HepG2 (cell line): Measurements from ENCODE around the gene CXADR. TPM values are rescaled to one million over a fixed set of nuclear protein-coding genes. Genes with fewer than 3 reads are reported as not detected.
A peak's percentile ranks its signal among the peaks of the same experiment; 100 is the strongest.

Experiments used
- EEA1 ChIP-seq: sonication (generic); formaldehyde crosslinking; IDR thresholded peaks from 2 replicates; pipeline ENCODE4 v1.5.1; 2020; ENCODE audit warnings: mild to moderate bottlenecking, missing genetic modification reagents, borderline replicate concordance
- KAT8 ChIP-seq: IDR thresholded peaks from 2 replicates; pipeline ENCODE4 v1.6.1; 2016; ENCODE audit warnings: missing genetic modification reagents, missing compliant biosample characterization
- KDM6A ChIP-seq: IDR thresholded peaks from 2 replicates; pipeline ENCODE4 v1.6.1; 2016; ENCODE audit warnings: low read depth
- RFXAP ChIP-seq: sonication (generic); formaldehyde crosslinking; IDR thresholded peaks from 2 replicates; pipeline ENCODE4 v1.4.0; 2020; ENCODE audit warnings: missing genetic modification reagents, borderline replicate concordance
- RXRB ChIP-seq: IDR thresholded peaks from 2 replicates; pipeline ENCODE4 v1.6.1; 2016; ENCODE audit warnings: borderline replicate concordance, missing genetic modification reagents, missing compliant biosample characterization
- SOX5 ChIP-seq: IDR thresholded peaks from 2 replicates; pipeline ENCODE4 v1.6.1; 2016; ENCODE audit warnings: borderline replicate concordance
- TBX3 ChIP-seq: fragments of 450-650 bp; IDR thresholded peaks from 2 replicates; pipeline ENCODE4 v1.6.1; 2017; ENCODE audit warnings: antibody characterized with exemption, mild to moderate bottlenecking, inconsistent platforms, borderline replicate concordance
- ZNF253 ChIP-seq: sonication (generic); formaldehyde crosslinking; IDR thresholded peaks from 2 replicates; pipeline ENCODE4 v1.8.0; 2022; ENCODE audit warnings: mild to moderate bottlenecking, missing genetic modification reagents, borderline replicate concordance
- polyA plus RNA-seq, 8 experiments: library from polyadenylated mRNA; depleted of rRNA in 3 of 8; stranded (reverse) in 7 of 8; unstranded in 1 of 8; fragments of >200 nt; fragmentation: Illumina TruSeq in 4 of 8; extraction: Trizol in 4 of 8; gene quantifications; 2 replicates each; pipeline versions ENCODE4 v1.2.1 to v1.2.3, GENCODE V29; 2011 to 2016; ENCODE audit warnings: low read depth in 4 of 8, missing spikeins in 1 of 8, mixed read lengths in 1 of 8; ENCODE audit not compliant: insufficient read depth in 1 of 8
- total RNA-seq, 5 experiments: library from RNA; depleted of rRNA; stranded (reverse); fragments of >200 nt; fragmentation: Illumina TruSeq; extraction: Trizol; gene quantifications; 2 replicates each; pipeline ENCODE4 v1.2.3, GENCODE V29; 2016; ENCODE audit warnings: low read depth in 1 of 5
- TF ChIP-seq, protein P1 (sequence below), 2 experiments: fragments of 450-650 bp in 1 of 2; sonication (generic) in 1 of 2; formaldehyde crosslinking in 1 of 2; IDR thresholded peaks; 2 replicates each; pipeline versions ENCODE4 v1.6.1 to v1.8.0; 2016 to 2022; ENCODE audit warnings: antibody characterized with exemption in 1 of 2, mild to moderate bottlenecking in 1 of 2, missing genetic modification reagents in 1 of 2
- TF ChIP-seq, protein P2 (sequence below): fragments of 450-650 bp; IDR thresholded peaks from 2 replicates; pipeline ENCODE4 v1.6.1; 2017; ENCODE audit warnings: mild to moderate bottlenecking
- TF ChIP-seq, protein P3 (sequence below): sonication (generic); formaldehyde crosslinking; IDR thresholded peaks from 2 replicates; pipeline ENCODE4 v1.8.0; 2022; ENCODE audit warnings: missing genetic modification reagents, mild to moderate bottlenecking, moderate library complexity, borderline replicate concordance
- TF ChIP-seq, protein P4 (sequence below): sonication (generic); formaldehyde crosslinking; IDR thresholded peaks from 2 replicates; pipeline ENCODE4 v1.9.0; 2022; ENCODE audit warnings: missing genetic modification reagents, mild to moderate bottlenecking, borderline replicate concordance

Gene CXADR
- total and polyA plus RNA-seq, 2 of the 13 experiments (the other 11 are each of a cell fraction or from before 2014, with no cell fraction given) = 86.8 to 110 TPM

DNA sequence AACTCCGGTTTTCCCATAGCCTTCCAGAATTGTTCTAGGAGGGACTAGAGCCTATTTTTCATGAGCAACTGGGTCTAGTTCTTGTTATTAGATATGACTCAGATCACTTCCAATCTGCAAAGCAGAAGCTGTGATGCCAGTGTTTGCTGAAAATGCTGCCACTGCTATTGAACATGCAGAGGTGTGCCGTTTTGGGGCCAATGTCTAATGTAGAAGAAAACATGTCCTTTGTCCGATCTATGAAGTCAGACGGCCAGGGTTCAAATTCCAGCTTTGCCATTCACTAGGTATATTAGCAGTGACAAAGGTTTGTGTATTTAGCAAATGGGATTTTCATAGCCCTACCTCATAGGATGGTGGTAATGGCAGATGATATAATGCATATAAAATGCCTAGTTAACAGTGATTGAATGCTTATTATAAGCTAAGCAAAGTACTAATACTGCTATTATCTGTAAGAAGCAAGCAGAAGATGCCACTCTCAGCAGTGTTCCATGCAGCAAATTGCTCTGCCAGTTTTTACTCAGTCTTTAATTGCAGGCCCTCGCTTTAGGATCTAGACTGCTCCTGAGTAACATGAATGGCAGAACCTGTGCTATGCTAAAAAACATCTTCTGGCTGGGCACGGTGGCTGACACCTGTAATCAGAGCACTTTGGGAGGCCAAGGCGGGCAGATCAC lies 40.1 kb upstream of the CXADR start (continued):
- TF ChIP-seq, protein P1, sequence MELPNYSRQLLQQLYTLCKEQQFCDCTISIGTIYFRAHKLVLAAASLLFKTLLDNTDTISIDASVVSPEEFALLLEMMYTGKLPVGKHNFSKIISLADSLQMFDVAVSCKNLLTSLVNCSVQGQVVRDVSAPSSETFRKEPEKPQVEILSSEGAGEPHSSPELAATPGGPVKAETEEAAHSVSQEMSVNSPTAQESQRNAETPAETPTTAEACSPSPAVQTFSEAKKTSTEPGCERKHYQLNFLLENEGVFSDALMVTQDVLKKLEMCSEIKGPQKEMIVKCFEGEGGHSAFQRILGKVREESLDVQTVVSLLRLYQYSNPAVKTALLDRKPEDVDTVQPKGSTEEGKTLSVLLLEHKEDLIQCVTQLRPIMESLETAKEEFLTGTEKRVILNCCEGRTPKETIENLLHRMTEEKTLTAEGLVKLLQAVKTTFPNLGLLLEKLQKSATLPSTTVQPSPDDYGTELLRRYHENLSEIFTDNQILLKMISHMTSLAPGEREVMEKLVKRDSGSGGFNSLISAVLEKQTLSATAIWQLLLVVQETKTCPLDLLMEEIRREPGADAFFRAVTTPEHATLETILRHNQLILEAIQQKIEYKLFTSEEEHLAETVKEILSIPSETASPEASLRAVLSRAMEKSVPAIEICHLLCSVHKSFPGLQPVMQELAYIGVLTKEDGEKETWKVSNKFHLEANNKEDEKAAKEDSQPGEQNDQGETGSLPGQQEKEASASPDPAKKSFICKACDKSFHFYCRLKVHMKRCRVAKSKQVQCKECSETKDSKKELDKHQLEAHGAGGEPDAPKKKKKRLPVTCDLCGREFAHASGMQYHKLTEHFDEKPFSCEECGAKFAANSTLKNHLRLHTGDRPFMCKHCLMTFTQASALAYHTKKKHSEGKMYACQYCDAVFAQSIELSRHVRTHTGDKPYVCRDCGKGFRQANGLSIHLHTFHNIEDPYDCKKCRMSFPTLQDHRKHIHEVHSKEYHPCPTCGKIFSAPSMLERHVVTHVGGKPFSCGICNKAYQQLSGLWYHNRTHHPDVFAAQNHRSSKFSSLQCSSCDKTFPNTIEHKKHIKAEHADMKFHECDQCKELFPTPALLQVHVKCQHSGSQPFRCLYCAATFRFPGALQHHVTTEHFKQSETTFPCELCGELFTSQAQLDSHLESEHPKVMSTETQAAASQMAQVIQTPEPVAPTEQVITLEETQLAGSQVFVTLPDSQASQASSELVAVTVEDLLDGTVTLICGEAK (IDR thresholded peaks at IDR 0.05) = no peak
- TF ChIP-seq, protein P1 (CRISPR knock-in tag; IDR thresholded peaks at IDR 0.05) = no peak
- TF ChIP-seq KAT8 (CRISPR knock-in tag) (peak; percentile 38; the same call in 1 of the 2 replicates), RFXAP (peak; percentile 62; the same call in 1 of the 2 replicates), RXRB (CRISPR knock-in tag) (peak; percentile 79), SOX5 (CRISPR knock-in tag) (peak; percentile 93), KDM6A (CRISPR knock-in tag) (peak; percentile 96), TBX3 (peak; percentile 83; the same call in 1 of the 2 replicates), ZNF253 (CRISPR knock-in tag) (no peak), EEA1 (CRISPR knock-in tag) (no peak)
- TF ChIP-seq, protein P2, sequence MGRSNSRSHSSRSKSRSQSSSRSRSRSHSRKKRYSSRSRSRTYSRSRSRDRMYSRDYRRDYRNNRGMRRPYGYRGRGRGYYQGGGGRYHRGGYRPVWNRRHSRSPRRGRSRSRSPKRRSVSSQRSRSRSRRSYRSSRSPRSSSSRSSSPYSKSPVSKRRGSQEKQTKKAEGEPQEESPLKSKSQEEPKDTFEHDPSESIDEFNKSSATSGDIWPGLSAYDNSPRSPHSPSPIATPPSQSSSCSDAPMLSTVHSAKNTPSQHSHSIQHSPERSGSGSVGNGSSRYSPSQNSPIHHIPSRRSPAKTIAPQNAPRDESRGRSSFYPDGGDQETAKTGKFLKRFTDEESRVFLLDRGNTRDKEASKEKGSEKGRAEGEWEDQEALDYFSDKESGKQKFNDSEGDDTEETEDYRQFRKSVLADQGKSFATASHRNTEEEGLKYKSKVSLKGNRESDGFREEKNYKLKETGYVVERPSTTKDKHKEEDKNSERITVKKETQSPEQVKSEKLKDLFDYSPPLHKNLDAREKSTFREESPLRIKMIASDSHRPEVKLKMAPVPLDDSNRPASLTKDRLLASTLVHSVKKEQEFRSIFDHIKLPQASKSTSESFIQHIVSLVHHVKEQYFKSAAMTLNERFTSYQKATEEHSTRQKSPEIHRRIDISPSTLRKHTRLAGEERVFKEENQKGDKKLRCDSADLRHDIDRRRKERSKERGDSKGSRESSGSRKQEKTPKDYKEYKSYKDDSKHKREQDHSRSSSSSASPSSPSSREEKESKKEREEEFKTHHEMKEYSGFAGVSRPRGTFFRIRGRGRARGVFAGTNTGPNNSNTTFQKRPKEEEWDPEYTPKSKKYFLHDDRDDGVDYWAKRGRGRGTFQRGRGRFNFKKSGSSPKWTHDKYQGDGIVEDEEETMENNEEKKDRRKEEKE = no peak
- TF ChIP-seq, protein P3, sequence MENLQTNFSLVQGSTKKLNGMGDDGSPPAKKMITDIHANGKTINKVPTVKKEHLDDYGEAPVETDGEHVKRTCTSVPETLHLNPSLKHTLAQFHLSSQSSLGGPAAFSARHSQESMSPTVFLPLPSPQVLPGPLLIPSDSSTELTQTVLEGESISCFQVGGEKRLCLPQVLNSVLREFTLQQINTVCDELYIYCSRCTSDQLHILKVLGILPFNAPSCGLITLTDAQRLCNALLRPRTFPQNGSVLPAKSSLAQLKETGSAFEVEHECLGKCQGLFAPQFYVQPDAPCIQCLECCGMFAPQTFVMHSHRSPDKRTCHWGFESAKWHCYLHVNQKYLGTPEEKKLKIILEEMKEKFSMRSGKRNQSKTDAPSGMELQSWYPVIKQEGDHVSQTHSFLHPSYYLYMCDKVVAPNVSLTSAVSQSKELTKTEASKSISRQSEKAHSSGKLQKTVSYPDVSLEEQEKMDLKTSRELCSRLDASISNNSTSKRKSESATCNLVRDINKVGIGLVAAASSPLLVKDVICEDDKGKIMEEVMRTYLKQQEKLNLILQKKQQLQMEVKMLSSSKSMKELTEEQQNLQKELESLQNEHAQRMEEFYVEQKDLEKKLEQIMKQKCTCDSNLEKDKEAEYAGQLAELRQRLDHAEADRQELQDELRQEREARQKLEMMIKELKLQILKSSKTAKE = peak; percentile 85
- TF ChIP-seq, protein P4, sequence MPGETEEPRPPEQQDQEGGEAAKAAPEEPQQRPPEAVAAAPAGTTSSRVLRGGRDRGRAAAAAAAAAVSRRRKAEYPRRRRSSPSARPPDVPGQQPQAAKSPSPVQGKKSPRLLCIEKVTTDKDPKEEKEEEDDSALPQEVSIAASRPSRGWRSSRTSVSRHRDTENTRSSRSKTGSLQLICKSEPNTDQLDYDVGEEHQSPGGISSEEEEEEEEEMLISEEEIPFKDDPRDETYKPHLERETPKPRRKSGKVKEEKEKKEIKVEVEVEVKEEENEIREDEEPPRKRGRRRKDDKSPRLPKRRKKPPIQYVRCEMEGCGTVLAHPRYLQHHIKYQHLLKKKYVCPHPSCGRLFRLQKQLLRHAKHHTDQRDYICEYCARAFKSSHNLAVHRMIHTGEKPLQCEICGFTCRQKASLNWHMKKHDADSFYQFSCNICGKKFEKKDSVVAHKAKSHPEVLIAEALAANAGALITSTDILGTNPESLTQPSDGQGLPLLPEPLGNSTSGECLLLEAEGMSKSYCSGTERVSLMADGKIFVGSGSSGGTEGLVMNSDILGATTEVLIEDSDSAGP (CRISPR knock-in tag) = no peak
